GM19372 (cell line): ENCODE measurements around the gene ZNF660.

Source experiments
- ATAC-seq: cut with Tn5 transposase; IDR thresholded peaks from one replicate; pipeline ENCODE4 v1.9.1; 2021; ENCODE audit warnings: mild to moderate bottlenecking, low read depth, moderate library complexity; ENCODE audit not compliant: unreplicated experiment

Gene ZNF660

DNA sequence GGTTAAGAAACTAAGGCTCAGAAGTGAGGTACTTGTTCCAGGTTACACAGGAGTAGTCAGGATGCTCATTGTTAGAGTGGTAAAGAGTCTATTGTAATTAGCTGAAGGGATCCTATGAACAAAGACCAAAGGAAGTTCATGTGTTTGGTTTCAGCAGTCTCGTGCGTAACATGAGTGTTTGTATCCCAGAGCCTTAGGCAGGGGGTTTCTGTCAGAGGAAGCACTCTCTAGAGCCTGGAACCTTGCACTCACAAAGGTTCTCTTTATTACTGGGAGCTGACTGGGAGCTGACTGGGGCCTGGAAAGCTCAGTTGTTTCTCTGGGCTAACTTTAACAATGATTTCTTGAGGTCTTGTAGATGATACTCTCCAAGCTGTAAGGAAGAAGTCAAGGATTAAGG lies 44.0 kb downstream of the ZNF660 start:
- ATAC-seq = no peak

GRCh38 chr3:44632193-44632592 lies 47.4 kb downstream of the ZNF660 start:
- ATAC-seq = no peak

DNA sequence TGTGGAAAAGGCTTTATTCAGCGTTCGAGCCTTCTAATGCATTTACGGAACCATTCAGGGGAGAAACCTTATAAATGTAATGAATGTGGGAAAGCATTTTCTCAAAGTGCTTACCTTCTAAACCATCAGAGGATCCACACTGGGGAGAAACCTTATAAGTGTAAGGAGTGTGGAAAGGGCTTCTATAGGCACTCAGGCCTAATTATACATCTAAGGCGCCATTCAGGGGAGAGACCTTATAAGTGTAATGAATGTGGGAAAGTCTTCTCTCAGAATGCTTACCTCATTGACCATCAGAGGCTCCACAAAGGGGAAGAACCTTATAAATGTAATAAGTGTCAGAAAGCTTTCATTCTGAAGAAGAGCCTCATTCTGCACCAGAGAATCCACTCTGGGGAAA lies 57.6 kb downstream of the ZNF660 start:
- ATAC-seq = no peak

DNA sequence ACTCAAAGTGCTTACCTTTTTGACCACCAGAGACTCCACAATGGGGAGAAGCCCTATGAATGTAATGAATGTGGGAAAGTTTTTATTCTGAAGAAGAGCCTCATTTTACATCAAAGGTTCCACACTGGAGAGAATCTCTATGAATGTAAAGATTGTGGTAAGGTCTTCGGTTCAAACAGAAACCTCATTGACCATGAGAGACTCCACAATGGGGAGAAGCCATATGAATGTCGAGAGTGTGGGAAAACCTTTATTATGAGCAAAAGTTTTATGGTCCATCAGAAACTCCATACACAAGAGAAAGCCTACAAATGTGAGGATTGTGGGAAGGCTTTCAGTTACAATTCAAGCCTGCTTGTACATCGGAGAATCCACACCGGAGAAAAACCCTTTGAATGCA lies 58.3 kb downstream of the ZNF660 start:
- no peak for ATAC-seq

GRCh38 chr3:44647771-44648170 lies 63.0 kb downstream of the ZNF660 start:
- no peak for ATAC-seq

DNA sequence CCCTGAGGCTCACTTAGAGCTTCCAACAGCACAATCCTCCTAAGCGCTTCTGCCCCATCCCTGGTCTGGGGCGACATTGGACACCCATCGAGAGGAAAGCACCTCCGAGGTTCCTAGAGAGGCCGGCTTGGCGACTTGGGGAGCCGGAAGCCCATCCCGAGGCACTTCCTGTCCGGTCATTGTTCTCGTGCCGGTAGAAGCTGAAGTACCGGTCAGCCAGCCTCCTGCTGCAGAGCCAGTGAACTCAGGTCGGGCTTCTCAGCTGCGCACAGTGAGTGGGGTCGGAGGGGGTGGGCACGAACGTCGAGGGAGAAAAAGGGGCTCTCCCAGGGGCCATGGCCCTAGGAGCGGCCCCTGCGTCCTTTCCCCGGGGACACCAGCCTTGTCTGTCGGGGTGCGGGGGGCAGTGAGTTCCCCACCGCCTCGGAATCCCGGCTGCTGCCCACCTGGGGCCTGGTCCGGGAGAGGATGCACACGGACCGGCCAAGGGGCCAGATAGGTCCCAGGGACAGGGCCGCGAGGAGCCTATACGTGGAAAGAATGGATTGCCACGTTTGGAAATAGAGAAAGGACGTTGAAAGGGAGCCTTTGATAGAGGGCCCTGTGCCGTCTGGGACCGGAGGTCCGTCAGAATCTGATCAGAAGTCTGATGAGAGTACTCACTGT lies 63.9 kb downstream of the ZNF660 start, which contains the start of gene ZNF35:
Gene ZNF35 (plus strand): TSS at position 169 of the 666 bp plus-strand sequence. CDS start 2,336 bp downstream, outside the sequence.
- peak; percentile 96 for ATAC-seq
